H1 (cell line): ENCODE data around the gene ASH1L. TPM values are rescaled to one million over a fixed set of nuclear protein-coding genes. Genes with fewer than 3 reads are reported as not detected.
"Not testable (repeated sequence)": the region's sequence is repeated elsewhere in the genome, so short reads cannot be mapped to it uniquely, and the experiment has no call there.

Experiments used
- CTCF ChIA-PET: fragments of 300-600 bp; sonication (Branson Sonifier 250); formaldehyde crosslinking; loops from one replicate; lab custom pipeline; 2021; ENCODE audit not compliant: partially characterized antibody; lab: Charles Lee
- POLR2A ChIA-PET: fragments of 300-600 bp; sonication (Branson Sonifier 250); formaldehyde crosslinking; loops from one replicate; lab custom pipeline; 2021; ENCODE audit warnings: inconsistent platforms; ENCODE audit not compliant: partially characterized antibody; lab: Charles Lee
- DNase-seq, 2 experiments: peaks; one replicate each; pipeline versions ENCODE4 v3.0.0 to v3.0.0-alpha.2; 2010 to 2022; ENCODE audit warnings: low spot score in 2 of 2, low read depth in 1 of 2, mixed read lengths in 1 of 2
- FAIRE-seq: peaks from 2 replicates; lab custom pipeline; 2011; peaks lifted over from hg19 to GRCh38; lab: Jason Lieb, UNC
- H2AFZ ChIP-seq: 2 replicates; pipeline ENCODE4 v1.8.1; 2012; ENCODE audit warnings: low read length, inconsistent platforms
- H2AK5ac ChIP-seq: 2 replicates; pipeline ENCODE4 v1.6.1; 2013; ENCODE audit warnings: low read depth, low read length
- H2BK120ac ChIP-seq: replicated peaks from 2 replicates; pipeline ENCODE3; 2013; ENCODE audit warnings: low read depth, low read length, inconsistent platforms
- H2BK12ac ChIP-seq: 2 replicates; pipeline ENCODE4 v1.6.1; 2013; ENCODE audit warnings: low read depth, low read length
- H2BK15ac ChIP-seq: 2 replicates; pipeline ENCODE4 v1.6.1; 2013; ENCODE audit warnings: low read length
- H2BK20ac ChIP-seq: 2 replicates; pipeline ENCODE4 v1.6.1; 2013; ENCODE audit warnings: low read length
- H2BK5ac ChIP-seq: 2 replicates; pipeline ENCODE4 v1.6.1; 2013; ENCODE audit warnings: low read depth, low read length
- H3K14ac ChIP-seq: 2 replicates; pipeline ENCODE4 v1.6.1; 2013; ENCODE audit warnings: inconsistent platforms; ENCODE audit not compliant: insufficient read length
- H3K18ac ChIP-seq: 2 replicates; pipeline ENCODE4 v1.6.1; 2013; ENCODE audit warnings: low read length; ENCODE audit errors: extremely low read depth
- H3K23ac ChIP-seq: 2 replicates; pipeline ENCODE4 v1.6.1; 2013; ENCODE audit warnings: inconsistent platforms; ENCODE audit not compliant: insufficient read length
- H3K23me2 ChIP-seq: 2 replicates; pipeline ENCODE4 v1.6.1; 2013; ENCODE audit warnings: low read depth, low read length
- H3K27ac ChIP-seq: 2 replicates; pipeline ENCODE4 v1.6.1; 2011; ENCODE audit warnings: low read depth, low read length, inconsistent platforms
- H3K27me3 ChIP-seq, 4 experiments: replicated peaks in 1 of 4; 1 replicate in 1 of 4; 2 replicates in 3 of 4; pipeline versions ENCODE4 v1.6.1 to v1.8.1; 2011 to 2013; ENCODE audit warnings: low read length in 3 of 4, mild to moderate bottlenecking in 3 of 4, inconsistent platforms in 2 of 4, mixed read lengths in 2 of 4, moderate library complexity in 1 of 4; ENCODE audit not compliant: control insufficient read depth in 3 of 4, insufficient read depth in 3 of 4; ENCODE audit errors: extremely low read depth in 1 of 4
- H3K36me3 ChIP-seq, 4 experiments: 2 replicates each; pipeline versions ENCODE4 v1.6.1 to v1.8.1; 2011 to 2013; ENCODE audit warnings: mild to moderate bottlenecking in 4 of 4, low read length in 3 of 4, moderate library complexity in 2 of 4, control low read depth in 1 of 4, inconsistent platforms in 1 of 4; ENCODE audit not compliant: insufficient read depth in 4 of 4, control insufficient read depth in 2 of 4
- H3K4ac ChIP-seq: replicated peaks from 2 replicates; pipeline ENCODE3; 2013; ENCODE audit warnings: low read length, low read depth, mixed read lengths, inconsistent platforms; ENCODE audit not compliant: insufficient read length
- H3K4me1 ChIP-seq, 4 experiments: replicated peaks in 1 of 4; 1 replicate in 1 of 4; 2 replicates in 3 of 4; pipeline versions ENCODE4 v1.6.1 to v1.8.1; 2011 to 2013; ENCODE audit warnings: low read length in 3 of 4, inconsistent platforms in 2 of 4, mixed read lengths in 1 of 4; ENCODE audit not compliant: insufficient read depth in 4 of 4, control insufficient read depth in 3 of 4
- H3K4me2 ChIP-seq, 2 experiments: 2 replicates each; pipeline versions ENCODE4 v1.6.1 to v1.8.1; 2011 to 2013; ENCODE audit warnings: low read depth in 2 of 2, low read length in 2 of 2, control low read depth in 1 of 2, inconsistent platforms in 1 of 2, mild to moderate bottlenecking in 1 of 2; ENCODE audit not compliant: insufficient read depth in 1 of 2
- H3K4me3 ChIP-seq, 4 experiments: fragments of 200-600, 300-600 bp in 1 of 4; sonication (generic), shearing (Covaris generic), sonication (Bioruptor Twin) in 1 of 4; 2 replicates each; pipeline versions ENCODE4 v1.5.1 to v1.8.1; 2011 to 2016; ENCODE audit warnings: low read length in 4 of 4, low read depth in 3 of 4, control low read depth in 2 of 4, inconsistent platforms in 2 of 4, mild to moderate bottlenecking in 2 of 4, mixed read lengths in 1 of 4, moderate library complexity in 1 of 4; ENCODE audit not compliant: insufficient read depth in 2 of 4; ENCODE audit errors: extremely low read depth in 1 of 4
- H3K56ac ChIP-seq: replicated peaks from 2 replicates; pipeline ENCODE3; 2013; ENCODE audit warnings: low read depth, mild to moderate bottlenecking, mixed read lengths, low read length, inconsistent platforms; ENCODE audit not compliant: insufficient read length
- H3K79me1 ChIP-seq: 2 replicates; pipeline ENCODE4 v1.6.1; 2013; ENCODE audit warnings: low read depth, low read length, control low read depth
- H3K79me2 ChIP-seq, 2 experiments: 2 replicates each; pipeline versions ENCODE4 v1.6.1 to v1.8.1; 2012 to 2013; ENCODE audit warnings: low read length in 2 of 2, mild to moderate bottlenecking in 2 of 2, inconsistent platforms in 1 of 2; ENCODE audit not compliant: insufficient read depth in 2 of 2, control insufficient read depth in 1 of 2
- H3K9ac ChIP-seq, 4 experiments: replicated peaks in 1 of 4; 1 replicate in 1 of 4; 2 replicates in 3 of 4; pipeline versions ENCODE4 v1.6.1 to v1.8.1; 2011 to 2013; ENCODE audit warnings: low read depth in 3 of 4, low read length in 3 of 4, control low read depth in 2 of 4, mild to moderate bottlenecking in 2 of 4, moderate library complexity in 2 of 4, inconsistent platforms in 1 of 4; ENCODE audit errors: extremely low read depth in 1 of 4
- H3K9me3 ChIP-seq, 2 experiments: 2 replicates each; pipeline versions ENCODE4 v1.6.1 to v1.8.1; 2012 to 2013; ENCODE audit warnings: mild to moderate bottlenecking in 2 of 2, moderate library complexity in 2 of 2, control low read depth in 1 of 2, inconsistent platforms in 1 of 2, low read depth in 1 of 2, low read length in 1 of 2, mixed read lengths in 1 of 2; ENCODE audit not compliant: insufficient read depth in 2 of 2
- H4K20me1 ChIP-seq, 2 experiments: replicated peaks in 1 of 2; 2 replicates each; pipeline versions ENCODE3 to v1.8.1; 2011 to 2013; ENCODE audit warnings: inconsistent platforms in 2 of 2, low read length in 2 of 2, mild to moderate bottlenecking in 1 of 2; ENCODE audit not compliant: insufficient read depth in 2 of 2, control insufficient read depth in 1 of 2
- H4K5ac ChIP-seq: 2 replicates; pipeline ENCODE4 v1.6.1; 2013; ENCODE audit warnings: low read length, low read depth, mixed read lengths, inconsistent platforms; ENCODE audit not compliant: insufficient read length
- H4K8ac ChIP-seq: 2 replicates; pipeline ENCODE4 v1.8.0; 2013; ENCODE audit warnings: mild to moderate bottlenecking, moderate library complexity, low read length, inconsistent platforms; ENCODE audit not compliant: insufficient read depth; ENCODE audit errors: extremely low read depth
- H4K91ac ChIP-seq: replicated peaks from 2 replicates; pipeline ENCODE3; 2013; ENCODE audit warnings: low read length, mixed read lengths, inconsistent platforms; ENCODE audit not compliant: insufficient read length
- WGBS, 2 experiments: shearing (Covaris generic) in 1 of 2; methylation state at CpG; one replicate each; pipeline versions ENCODE4 v1.1.6 to v1.1.7; 2013 to 2015; ENCODE audit warnings: low lambda C conversion rate in 2 of 2, mixed read lengths in 2 of 2, inconsistent platforms in 1 of 2, low coverage in 1 of 2, missing lambda C conversion rate in 1 of 2; ENCODE audit not compliant: insufficient replicate concordance in 2 of 2, insufficient coverage in 1 of 2, insufficient read length in 1 of 2; ENCODE audit errors: extremely low coverage in 1 of 2, missing lambda C conversion rate in 1 of 2; 5-methylcytosine and 5-hydroxymethylcytosine counted together
- polyA plus RNA-seq, 7 experiments: library from polyadenylated mRNA; depleted of rRNA in 3 of 7; stranded (reverse) in 5 of 7; unstranded in 2 of 7; fragments of >200 nt in 5 of 7; fragments of 200-250 nt in 2 of 7; gene quantifications; 1 replicate in 5 of 7; 2 replicates in 1 of 7; 4 replicates in 1 of 7; pipeline versions ENCODE4 v1.2.1 to v1.2.3, GENCODE V29; 2011 to 2013; ENCODE audit warnings: missing spikeins in 2 of 7, mixed read lengths in 2 of 7
- total RNA-seq: library from RNA; stranded (reverse); fragmentation: NEBNext Ultra II Directional; extraction: Animal tissue kit (Norgen Biotek cat#: 25700); gene quantifications from 2 replicates; pipeline ENCODE4 v1.2.1, GENCODE V29; 2021

ASH1L gene
- total and polyA plus RNA-seq, 2 of the 8 experiments (the other 6 are each of a cell fraction or from before 2014, with no cell fraction given), result 7.5 to 27.6 TPM

DNA sequence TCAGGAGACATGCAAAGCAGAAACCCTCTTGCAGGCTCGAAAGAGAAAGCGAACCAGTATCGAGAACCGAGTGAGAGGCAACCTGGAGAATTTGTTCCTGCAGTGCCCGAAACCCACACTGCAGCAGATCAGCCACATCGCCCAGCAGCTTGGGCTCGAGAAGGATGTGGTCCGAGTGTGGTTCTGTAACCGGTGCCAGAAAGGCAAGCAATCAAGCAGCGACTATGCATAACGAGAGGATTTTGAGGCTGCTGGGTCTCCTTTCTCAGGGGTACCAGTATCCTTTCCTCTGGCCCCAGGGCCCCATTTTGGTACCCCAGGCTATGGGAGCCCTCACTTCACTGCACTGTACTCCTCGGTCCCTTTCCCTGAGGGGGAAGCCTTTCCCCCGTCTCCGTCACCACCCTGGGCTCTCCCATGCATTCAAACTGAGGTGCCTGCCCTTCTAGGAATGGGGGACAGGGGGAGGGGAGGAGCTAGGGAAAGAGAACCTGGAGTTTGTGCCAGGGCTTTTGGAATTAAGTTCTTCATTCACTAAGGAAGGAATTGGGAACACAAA lies 128.7 kb downstream of the ASH1L start:
- DNase-seq, H2AFZ ChIP-seq, H2BK120ac ChIP-seq, H3K9ac ChIP-seq, H2BK5ac ChIP-seq, H3K4me2 ChIP-seq, H3K4ac ChIP-seq, H3K4me3 ChIP-seq, H2AK5ac ChIP-seq, H3K56ac ChIP-seq, H3K4me1 ChIP-seq, CTCF ChIA-PET, H3K27me3 ChIP-seq, FAIRE-seq, H3K9me3 ChIP-seq, H3K18ac ChIP-seq, H4K20me1 ChIP-seq, H3K79me2 ChIP-seq, H4K5ac ChIP-seq, H4K91ac ChIP-seq, H3K14ac ChIP-seq, POLR2A ChIA-PET, H3K23ac ChIP-seq, H2BK20ac ChIP-seq, H3K27ac ChIP-seq, H4K8ac ChIP-seq, H2BK15ac ChIP-seq, H3K23me2 ChIP-seq, H3K79me1 ChIP-seq, H2BK12ac ChIP-seq: not testable (repeated sequence)
- WGBS, 2 experiments, result 93% methylated on average over 11 of the region's 14 CpGs; no CpG with 5 or more reads in 1 of the 2 experiments
- peaks cover 0 to 23% (median 10%) of the 10 kb centered on the region in 4 experiments; a peak in 5 of 8 replicates for H3K36me3 ChIP-seq
